Testis (tissue), 2 donors: ENCODE measurements around the gene HAND2.

Source experiments
- CTCF ChIP-seq, 3 experiments: fragments of 450-650 bp in 2 of 3; fragments of 200-600 bp in 1 of 3; sonication (generic) in 1 of 3; IDR thresholded peaks; one replicate each; pipeline ENCODE4 v1.5.1; 2016 to 2019; ENCODE audit warnings: antibody characterized with exemption in 3 of 3, mild to moderate bottlenecking in 2 of 3, moderate library complexity in 1 of 3
- POLR2A ChIP-seq: fragments of 450-650 bp; IDR thresholded peaks from one replicate; pipeline ENCODE4 v1.6.1; 2017; ENCODE audit warnings: antibody characterized with exemption, mild to moderate bottlenecking, moderate library complexity

GRCh38 chr4:173565281-173565680 lies 35.3 kb upstream of the HAND2 start:
- TF ChIP-seq CTCF (IDR thresholded peaks at IDR 0.05) (no peak), POLR2A (no peak)
